LNCaP clone FGC (cell line): ENCODE results near the gene NEIL3.

Experiments
- DNase-seq: peaks from one replicate; pipeline ENCODE4 v3.0.0-alpha.2; 2011; ENCODE audit warnings: low read depth
- H3K4me3 ChIP-seq: 2 replicates; pipeline ENCODE4 v1.5.1; 2011; ENCODE audit warnings: mild to moderate bottlenecking, low read depth, low read length, control low read depth
- CTCF ChIP-seq: IDR thresholded peaks from 2 replicates; pipeline ENCODE4 v1.5.1; 2012; ENCODE audit warnings: mild to moderate bottlenecking; ENCODE audit not compliant: control insufficient read depth, insufficient read depth; ENCODE audit errors: extremely low read depth

The NEIL3 gene

GRCh38 chr4:177287255-177287654 is 22.4 kb upstream of the NEIL3 start:
- DNase-seq, result peak; percentile 54
- no peak overlapping the region for H3K4me3 ChIP-seq
- TF ChIP-seq CTCF, result no peak

- TF ChIP-seq CTCF, result no peak
- DNase-seq, result no peak
- H3K4me3 ChIP-seq, result no peak overlapping the region
Observed at GRCh38 chr4:177288335-177288734, 21.3 kb upstream of the NEIL3 start.

GRCh38 chr4:177290780-177291179 is 18.9 kb upstream of the NEIL3 start:
- no peak overlapping the region for H3K4me3 ChIP-seq
- no peak for TF ChIP-seq CTCF
- DNase-seq, result no peak

- TF ChIP-seq CTCF, result no peak
- H3K4me3 ChIP-seq, result no peak overlapping the region
- no peak for DNase-seq
Observed at GRCh38 chr4:177292171-177292570, 17.5 kb upstream of the NEIL3 start.

- DNase-seq, result no peak
- no peak for TF ChIP-seq CTCF
- H3K4me3 ChIP-seq, result no peak overlapping the region
Observed at GRCh38 chr4:177293208-177294033, 16.3 kb upstream of the NEIL3 start.

GRCh38 chr4:177297785-177298391 is 11.8 kb upstream of the NEIL3 start:
- TF ChIP-seq CTCF, result no peak
- DNase-seq, result no peak

More at GRCh38 chr4:177297785-177298391, 11.8 kb upstream of the NEIL3 start:
- no peak overlapping the region for H3K4me3 ChIP-seq
